UCSD-AML1 (cell line): ENCODE data around the gene ZC3H18.
A peak's percentile ranks its signal among the peaks of the same experiment; 100 is the strongest.

Experiments
- DNase-seq: peaks from one replicate; lab custom pipeline; 2025; ENCODE audit not compliant: unreplicated experiment; lab: John Stamatoyannopoulos, UW

Gene ZC3H18

GRCh38 chr16:88636488-88637265, 66.5 kb downstream of the ZC3H18 start:
- DNase-seq: no peak

- DNase-seq: no peak
These were observed 68.4 kb downstream of the ZC3H18 start, which contains the start of gene IL17C for GRCh38 chr16:88638323-88639230. Gene IL17C, plus strand, starts transcription at chr16:88638572. Its CDS starts 70 bp downstream, at chr16:88638642.

- DNase-seq: no peak
These were observed 69.2 kb downstream of the ZC3H18 start for GRCh38 chr16:88639231-88640038.

GRCh38 chr16:88640039-88640495, 69.9 kb downstream of the ZC3H18 start:
- no peak for DNase-seq

GRCh38 chr16:88640498-88641247, 70.5 kb downstream of the ZC3H18 start:
- DNase-seq: no peak

- DNase-seq: no peak
These were observed 72.9 kb downstream of the ZC3H18 start for GRCh38 chr16:88642881-88643643.

GRCh38 chr16:88643644-88643932, 73.4 kb downstream of the ZC3H18 start:
- no peak for DNase-seq

GRCh38 chr16:88645455-88645854, 75.3 kb downstream of the ZC3H18 start:
- DNase-seq: no peak

- DNase-seq: no peak
These were observed 75.7 kb downstream of the ZC3H18 start for GRCh38 chr16:88645941-88646340.

GRCh38 chr16:88646345-88647034, 76.3 kb downstream of the ZC3H18 start:
- no peak for DNase-seq

GRCh38 chr16:88647178-88648070, 77.2 kb downstream of the ZC3H18 start:
- DNase-seq: no peak

- no peak for DNase-seq
These were observed 79.2 kb downstream of the ZC3H18 start for GRCh38 chr16:88649195-88649923.

GRCh38 chr16:88649924-88650748, 79.9 kb downstream of the ZC3H18 start:
- peak; percentile 65 for DNase-seq

GRCh38 chr16:88650749-88651275, 80.6 kb downstream of the ZC3H18 start, which contains the start of gene CYBA:
Gene CYBA, minus strand, starts transcription at chr16:88651053. Its CDS starts 40 bp downstream, at chr16:88651013.
- DNase-seq: peak; percentile 86

- DNase-seq: peak; percentile 81
These were observed 81.2 kb downstream of the ZC3H18 start for GRCh38 chr16:88651276-88651988.
